Dendritic cell treated with granulocyte-macrophage colony-stimulating factor and Interleukin-4, amounts not matched to agents 40 ng/mL and 50 ng/mL, for 4 days (primary cell): ENCODE measurements around the gene RAB15.

ENCODE experiments used
- H3K27ac Mint-ChIP-seq: one replicate; pipeline ENCODE4 v1.8.0; 2022; ENCODE audit warnings: mild to moderate bottlenecking, mixed read lengths
- H3K27me3 Mint-ChIP-seq: one replicate; pipeline ENCODE4 v1.8.0; 2022; ENCODE audit warnings: mild to moderate bottlenecking, mixed read lengths
- H3K36me3 Mint-ChIP-seq: one replicate; pipeline ENCODE4 v1.8.0; 2022; ENCODE audit warnings: low read depth, mixed read lengths
- H3K4me1 Mint-ChIP-seq: one replicate; pipeline ENCODE4 v1.8.0; 2022; ENCODE audit warnings: low read depth, mixed read lengths
- H3K4me3 Mint-ChIP-seq: one replicate; pipeline ENCODE4 v1.8.0; 2022; ENCODE audit warnings: mild to moderate bottlenecking, moderate library complexity, mixed read lengths
- H3K9me3 Mint-ChIP-seq: one replicate; pipeline ENCODE4 v1.8.0; 2022; ENCODE audit warnings: mixed read lengths
- intact Hi-C: fragments of 100-400 bp; cut with micrococcal nuclease; formaldehyde crosslinking; loops from one replicate; pipeline ENCODE4 v1.15.0; 2022

Gene RAB15

DNA sequence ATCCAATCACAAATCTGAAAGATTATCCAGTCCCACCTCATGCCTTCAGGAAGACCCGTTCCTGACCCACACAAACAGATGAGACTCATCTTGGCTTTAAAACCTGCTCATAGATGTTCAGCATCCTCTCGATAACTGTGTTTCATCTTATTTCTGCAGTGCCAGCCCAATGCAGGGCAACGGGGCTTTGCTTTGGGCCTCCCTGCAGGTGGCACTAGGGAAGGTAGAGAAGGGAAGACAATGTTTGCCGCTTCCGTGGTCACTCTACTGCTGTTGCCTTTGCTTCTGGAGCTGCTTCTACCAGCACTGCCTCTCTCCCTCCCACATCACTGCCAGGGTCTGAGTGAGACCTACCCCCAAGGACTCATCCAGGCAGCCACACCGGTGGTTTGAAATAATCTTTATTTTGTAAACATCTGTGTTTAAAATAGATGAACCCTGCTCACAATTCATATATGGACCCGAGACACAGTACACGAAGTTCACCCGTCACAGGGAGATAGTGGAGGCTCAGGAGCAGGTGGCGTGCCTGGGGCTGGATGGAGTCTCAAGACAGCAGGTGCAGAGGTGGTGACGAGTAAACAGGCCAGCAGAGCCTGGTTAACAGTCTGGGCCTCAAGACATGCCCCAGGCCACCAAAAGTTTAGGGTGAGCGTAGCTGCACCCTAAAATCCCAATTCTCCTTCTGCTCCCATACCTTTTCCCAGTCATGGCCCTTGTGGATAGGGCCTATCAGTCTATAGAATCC, 26.5 kb downstream of the RAB15 start:
- Mint-ChIP-seq H3K4me3 (no peak overlapping the region), H3K4me1 (peaks cover 26% of the 10 kb centered on the region), H3K9me3 (no peaks in the 10 kb centered on the region), H3K27me3 (no peaks in the 10 kb centered on the region), H3K27ac (no peak overlapping the region), H3K36me3 (peaks cover 67% of the 10 kb centered on the region)
- intact Hi-C loops: no loop called here

DNA sequence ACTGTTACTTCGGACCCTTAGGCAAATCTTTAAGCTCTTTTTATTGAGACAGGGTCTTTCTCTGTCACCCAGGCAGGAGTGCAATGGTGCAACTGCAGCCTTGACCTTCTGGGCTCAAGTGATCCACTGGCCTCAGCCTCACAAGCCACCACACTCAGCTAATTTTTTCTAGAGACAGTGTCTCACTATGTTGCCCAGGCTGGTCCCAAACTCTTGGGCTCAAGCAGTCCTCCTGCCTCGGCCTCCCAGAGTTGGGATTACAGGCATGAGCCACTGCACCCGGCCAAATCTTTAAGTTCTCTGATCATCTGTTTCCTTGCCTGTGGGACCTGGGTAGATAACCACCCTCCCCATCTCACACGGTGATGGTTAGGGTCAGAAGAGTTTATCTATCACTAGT, 27.3 kb downstream of the RAB15 start:
- H3K27ac Mint-ChIP-seq: no peak overlapping the region
- H3K4me3 Mint-ChIP-seq: no peak overlapping the region
- peaks cover 26% of the 10 kb centered on the region for H3K4me1 Mint-ChIP-seq
- no peaks in the 10 kb centered on the region for H3K9me3 Mint-ChIP-seq
- peaks cover 69% of the 10 kb centered on the region for H3K36me3 Mint-ChIP-seq
- H3K27me3 Mint-ChIP-seq: no peaks in the 10 kb centered on the region
- intact Hi-C loops: no loop called here

GRCh38 chr14:64944041-64944440, 28.1 kb downstream of the RAB15 start:
- Mint-ChIP-seq H3K4me1 (peaks cover 26% of the 10 kb centered on the region), H3K36me3 (peaks cover 75% of the 10 kb centered on the region), H3K27me3 (no peaks in the 10 kb centered on the region), H3K4me3 (no peak overlapping the region), H3K27ac (no peak overlapping the region), H3K9me3 (no peaks in the 10 kb centered on the region)
- intact Hi-C loops: no loop called here

GRCh38 chr14:64943556-64943955, 28.6 kb downstream of the RAB15 start:
- intact Hi-C loops: no loop called here
- Mint-ChIP-seq H3K4me3 (no peak overlapping the region), H3K4me1 (peaks cover 26% of the 10 kb centered on the region), H3K9me3 (no peaks in the 10 kb centered on the region), H3K36me3 (peaks cover 80% of the 10 kb centered on the region), H3K27ac (no peak overlapping the region), H3K27me3 (no peaks in the 10 kb centered on the region)

GRCh38 chr14:64942531-64943111, 29.5 kb downstream of the RAB15 start, which contains the start of gene GPX2:
Gene GPX2 (minus strand): TSS chr14:64942745. CDS start chr14:64942726, 19 bp downstream.
- intact Hi-C loops: no loop called here
- Mint-ChIP-seq H3K4me1 (peaks cover 26% of the 10 kb centered on the region), H3K4me3 (no peak within 1 kb of the TSS), H3K27ac (no peak within 1 kb of the TSS), H3K27me3 (no peaks in the 10 kb centered on the region), H3K36me3 (peaks cover 80% of the 10 kb centered on the region), H3K9me3 (no peaks in the 10 kb centered on the region)

DNA sequence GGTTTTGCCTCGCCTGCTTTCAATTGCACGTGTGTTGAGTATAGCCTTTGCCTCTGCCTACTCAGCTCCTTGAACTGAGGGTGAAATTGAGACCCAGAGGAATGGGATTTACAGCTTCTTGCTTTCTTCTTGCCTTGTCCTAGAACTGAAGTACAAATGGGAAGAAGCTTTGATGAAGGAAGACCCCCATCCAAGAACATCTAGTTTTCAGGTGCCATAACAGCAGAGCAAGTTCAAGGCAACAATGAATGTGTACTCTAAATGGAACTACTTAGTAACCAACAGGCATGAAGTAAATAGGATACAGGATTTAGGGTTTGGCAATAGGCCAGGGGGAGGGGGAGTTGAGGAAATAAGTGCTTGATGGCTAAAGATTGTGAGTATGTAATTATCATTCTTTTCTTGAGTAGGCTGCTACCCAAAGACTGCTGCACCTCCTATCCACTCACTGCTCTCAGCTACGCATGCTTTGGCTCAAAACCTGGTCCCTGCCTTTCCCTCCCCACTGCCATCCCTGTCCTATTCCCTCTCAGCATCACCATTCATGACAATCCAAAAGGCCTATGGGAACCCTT, 31.7 kb downstream of the RAB15 start:
- Mint-ChIP-seq H3K4me1 (peaks cover 19% of the 10 kb centered on the region), H3K4me3 (no peak overlapping the region), H3K27ac (no peak overlapping the region)

GRCh38 chr14:64939817-64940190, 32.3 kb downstream of the RAB15 start:
- Mint-ChIP-seq H3K36me3 (peaks cover 87% of the 10 kb centered on the region), H3K4me1 (peaks cover 19% of the 10 kb centered on the region), H3K4me3 (no peak overlapping the region), H3K27ac (no peak overlapping the region), H3K27me3 (no peaks in the 10 kb centered on the region), H3K9me3 (no peaks in the 10 kb centered on the region)
- intact Hi-C loops: no loop called here

More for the DNA sequence above, 31.7 kb downstream of the RAB15 start:
- H3K27me3 Mint-ChIP-seq: no peaks in the 10 kb centered on the region
- peaks cover 87% of the 10 kb centered on the region for H3K36me3 Mint-ChIP-seq
- H3K9me3 Mint-ChIP-seq: no peaks in the 10 kb centered on the region
- intact Hi-C loops: no loop called here

GRCh38 chr14:64938972-64939816, 32.9 kb downstream of the RAB15 start:
- Mint-ChIP-seq H3K27ac (no peak overlapping the region), H3K36me3 (peaks cover 89% of the 10 kb centered on the region), H3K4me3 (no peak overlapping the region), H3K4me1 (peaks cover 16% of the 10 kb centered on the region), H3K9me3 (no peaks in the 10 kb centered on the region), H3K27me3 (no peaks in the 10 kb centered on the region)
- intact Hi-C loops: no loop called here

DNA sequence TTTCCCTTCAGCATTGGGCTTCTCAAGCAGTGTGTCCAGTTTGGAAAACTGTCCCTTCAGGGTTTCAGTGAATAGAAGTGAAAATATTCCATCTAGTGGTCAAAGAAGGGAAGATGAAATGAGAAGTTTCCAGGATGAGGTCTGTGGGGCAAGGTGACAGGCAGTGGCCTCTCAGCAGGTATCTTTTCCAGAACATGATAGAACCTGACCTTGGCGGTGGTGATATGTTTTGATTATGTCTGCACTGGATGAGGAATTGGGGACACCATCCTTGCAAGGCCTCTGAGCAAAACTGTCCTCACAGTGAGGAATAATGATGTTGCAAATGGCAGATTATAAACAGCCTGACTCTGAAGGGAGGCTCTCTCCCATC, 34.3 kb downstream of the RAB15 start:
- Mint-ChIP-seq H3K27ac (no peak overlapping the region), H3K9me3 (no peaks in the 10 kb centered on the region), H3K4me1 (peaks cover 2% of the 10 kb centered on the region), H3K4me3 (no peak overlapping the region), H3K36me3 (peaks cover 93% of the 10 kb centered on the region), H3K27me3 (no peaks in the 10 kb centered on the region)
- intact Hi-C loops: no loop called here

DNA sequence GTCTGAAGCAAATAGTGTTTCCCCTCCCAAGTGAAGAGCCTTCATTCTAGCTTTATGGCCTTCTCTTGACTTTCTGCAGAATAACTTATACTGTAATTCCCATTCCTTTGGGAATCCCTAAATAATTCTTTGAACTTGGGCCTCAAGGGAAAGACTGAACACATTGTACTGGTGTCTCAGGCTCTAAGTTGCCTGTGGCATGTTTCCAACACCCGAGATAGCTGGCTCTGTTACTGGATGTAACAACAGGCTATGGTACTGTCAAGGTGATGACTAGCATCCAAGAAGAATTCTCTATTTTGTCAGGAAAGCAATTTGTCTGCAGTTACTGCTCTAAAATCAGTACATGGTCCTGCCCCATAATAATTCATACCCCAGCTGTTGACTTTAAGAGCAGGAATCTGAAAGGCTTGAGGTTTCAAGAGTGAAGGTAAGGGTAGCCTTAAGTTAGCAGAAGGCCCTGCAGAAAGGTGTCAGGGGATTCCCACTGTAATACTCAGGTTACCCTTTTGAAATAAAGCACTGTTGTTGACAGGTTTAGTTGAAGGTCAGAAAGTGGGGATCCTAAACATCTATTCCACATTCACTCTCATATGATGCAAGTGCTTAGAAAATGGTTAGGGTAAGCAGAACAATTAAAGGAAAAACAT, 34.8 kb downstream of the RAB15 start:
- Mint-ChIP-seq H3K4me1 (no peaks in the 10 kb centered on the region), H3K4me3 (no peak overlapping the region), H3K36me3 (peaks cover 95% of the 10 kb centered on the region), H3K27ac (no peak overlapping the region), H3K27me3 (no peaks in the 10 kb centered on the region), H3K9me3 (no peaks in the 10 kb centered on the region)
- intact Hi-C loops: no loop called here

DNA sequence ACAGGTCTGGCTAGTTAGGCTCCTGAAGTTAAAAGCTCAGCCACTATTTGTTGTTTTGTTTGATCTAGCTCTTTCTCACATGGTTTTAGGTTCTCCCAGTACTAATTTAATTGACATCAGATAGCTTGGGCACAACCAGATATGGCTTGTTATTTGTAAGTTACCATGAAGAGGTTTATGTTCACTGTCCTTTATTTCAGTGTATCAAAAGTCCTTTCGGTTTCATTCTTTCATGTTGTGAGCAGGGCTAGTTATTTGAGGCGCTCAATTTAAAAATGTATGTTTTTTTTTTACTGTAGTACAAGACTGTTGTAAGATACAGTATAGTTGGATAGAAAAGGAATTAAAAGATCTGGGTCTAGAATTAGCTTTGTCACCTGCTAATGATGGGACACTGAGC, 36.6 kb downstream of the RAB15 start:
- Mint-ChIP-seq H3K36me3 (peaks cover 80% of the 10 kb centered on the region), H3K27me3 (no peaks in the 10 kb centered on the region), H3K4me3 (no peak overlapping the region), H3K4me1 (no peaks in the 10 kb centered on the region), H3K27ac (no peak overlapping the region), H3K9me3 (no peaks in the 10 kb centered on the region)
- intact Hi-C loops: no loop called here

DNA sequence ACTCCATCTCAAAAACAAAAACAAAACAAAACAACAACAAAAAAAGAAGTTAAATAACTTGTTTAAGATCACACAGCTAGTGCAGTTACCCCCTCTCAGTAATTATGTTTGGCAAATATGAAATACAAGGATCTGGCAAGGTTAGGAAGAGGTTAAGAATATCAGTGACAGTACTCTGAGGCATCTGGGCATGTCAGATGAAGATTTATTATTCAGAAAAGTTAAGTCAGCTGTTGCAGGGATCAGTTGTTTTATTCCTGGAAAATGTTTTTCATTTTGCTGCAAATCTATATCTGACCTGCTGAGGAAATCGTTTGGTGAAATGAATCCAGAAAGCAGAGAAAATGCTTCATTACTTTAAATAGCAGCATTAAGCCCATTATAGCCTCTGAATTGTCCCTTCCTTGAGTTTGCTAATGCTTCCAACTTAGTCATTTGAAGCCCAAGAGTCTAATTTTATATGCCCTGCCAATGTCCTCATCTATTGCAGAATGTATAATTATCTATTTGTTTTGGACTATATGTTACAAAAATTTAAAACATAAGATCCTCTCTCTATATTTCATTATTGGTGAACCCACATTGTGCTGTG, 37.7 kb downstream of the RAB15 start:
- H3K27ac Mint-ChIP-seq: no peak overlapping the region
- H3K27me3 Mint-ChIP-seq: no peaks in the 10 kb centered on the region
- intact Hi-C loops: no loop called here
- H3K4me3 Mint-ChIP-seq: no peak overlapping the region
- no peaks in the 10 kb centered on the region for H3K9me3 Mint-ChIP-seq
- peaks cover 70% of the 10 kb centered on the region for H3K36me3 Mint-ChIP-seq
- H3K4me1 Mint-ChIP-seq: no peaks in the 10 kb centered on the region

DNA sequence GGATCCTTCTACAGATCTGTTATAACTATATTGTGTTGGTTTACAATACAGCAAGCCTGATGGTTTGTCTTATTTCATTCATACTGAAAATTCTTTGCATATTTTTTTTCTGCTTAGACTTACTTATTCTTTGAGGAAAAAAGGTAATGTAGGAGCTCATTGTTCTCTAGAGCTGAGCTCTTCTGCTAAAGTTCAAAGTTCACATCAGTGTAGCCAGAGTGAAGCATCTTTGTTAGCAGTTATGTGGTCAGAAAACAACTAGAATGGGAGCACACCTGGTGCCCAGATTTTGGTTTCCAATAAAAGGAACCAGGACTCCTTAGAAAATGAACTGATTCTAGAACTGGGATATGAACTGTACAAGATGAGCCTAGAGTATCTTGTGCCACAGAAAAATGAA, 39.9 kb downstream of the RAB15 start:
- Mint-ChIP-seq H3K4me3 (no peak overlapping the region), H3K4me1 (no peaks in the 10 kb centered on the region), H3K36me3 (peaks cover 48% of the 10 kb centered on the region), H3K9me3 (no peaks in the 10 kb centered on the region), H3K27me3 (no peaks in the 10 kb centered on the region), H3K27ac (no peak overlapping the region)
- intact Hi-C loops: no loop called here
